T-helper 1 cell treated with Interleukin-12 subunit alpha and Interleukin-12 subunit beta and Interleukin-4 antibody, amounts not matched to agents 30 μg/mL and 1 μg/mL, for 36 hours (primary cell): ENCODE measurements around the gene DENND1B.

Experiments
- H3K27ac Mint-ChIP-seq: one replicate; pipeline ENCODE4 v1.8.0; 2021; ENCODE audit warnings: mild to moderate bottlenecking, mixed read lengths
- H3K27me3 Mint-ChIP-seq: one replicate; pipeline ENCODE4 v1.8.0; 2021; ENCODE audit warnings: low read depth, mixed read lengths
- H3K36me3 Mint-ChIP-seq: one replicate; pipeline ENCODE4 v1.8.0; 2021; ENCODE audit warnings: low read depth, mixed read lengths
- H3K4me1 Mint-ChIP-seq: one replicate; pipeline ENCODE4 v1.8.0; 2021; ENCODE audit warnings: low read depth, mixed read lengths
- H3K4me3 Mint-ChIP-seq: one replicate; pipeline ENCODE4 v1.8.0; 2021; ENCODE audit warnings: mild to moderate bottlenecking, moderate library complexity, mixed read lengths
- H3K9me3 Mint-ChIP-seq: one replicate; pipeline ENCODE4 v1.8.0; 2021; ENCODE audit warnings: mixed read lengths

The DENND1B gene, protein sequence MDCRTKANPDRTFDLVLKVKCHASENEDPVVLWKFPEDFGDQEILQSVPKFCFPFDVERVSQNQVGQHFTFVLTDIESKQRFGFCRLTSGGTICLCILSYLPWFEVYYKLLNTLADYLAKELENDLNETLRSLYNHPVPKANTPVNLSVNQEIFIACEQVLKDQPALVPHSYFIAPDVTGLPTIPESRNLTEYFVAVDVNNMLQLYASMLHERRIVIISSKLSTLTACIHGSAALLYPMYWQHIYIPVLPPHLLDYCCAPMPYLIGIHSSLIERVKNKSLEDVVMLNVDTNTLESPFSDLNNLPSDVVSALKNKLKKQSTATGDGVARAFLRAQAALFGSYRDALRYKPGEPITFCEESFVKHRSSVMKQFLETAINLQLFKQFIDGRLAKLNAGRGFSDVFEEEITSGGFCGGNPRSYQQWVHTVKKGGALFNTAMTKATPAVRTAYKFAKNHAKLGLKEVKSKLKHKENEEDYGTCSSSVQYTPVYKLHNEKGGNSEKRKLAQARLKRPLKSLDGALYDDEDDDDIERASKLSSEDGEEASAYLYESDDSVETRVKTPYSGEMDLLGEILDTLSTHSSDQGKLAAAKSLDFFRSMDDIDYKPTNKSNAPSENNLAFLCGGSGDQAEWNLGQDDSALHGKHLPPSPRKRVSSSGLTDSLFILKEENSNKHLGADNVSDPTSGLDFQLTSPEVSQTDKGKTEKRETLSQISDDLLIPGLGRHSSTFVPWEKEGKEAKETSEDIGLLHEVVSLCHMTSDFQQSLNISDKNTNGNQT

GRCh38 chr1:197775282-197776262 is at the start of gene DENND1B:
Gene DENND1B, minus strand, starts transcription at chr1:197775480. Its CDS starts 325 bp downstream, at chr1:197775155.
- H3K4me1 Mint-ChIP-seq, result peaks cover 64% of the 10 kb centered on the region
- H3K36me3 Mint-ChIP-seq, result peaks cover 11% of the 10 kb centered on the region
- H3K27ac Mint-ChIP-seq, result peak within 1 kb of the TSS; percentile 99
- no peaks in the 10 kb centered on the region for H3K27me3 Mint-ChIP-seq
- H3K4me3 Mint-ChIP-seq, result peak within 1 kb of the TSS; percentile 96
- H3K9me3 Mint-ChIP-seq, result no peaks in the 10 kb centered on the region

- Mint-ChIP-seq H3K27ac (no peak overlapping the region), H3K9me3 (no peaks in the 10 kb centered on the region), H3K4me3 (no peak overlapping the region), H3K4me1 (no peaks in the 10 kb centered on the region), H3K36me3 (no peaks in the 10 kb centered on the region), H3K27me3 (no peaks in the 10 kb centered on the region)
These were observed 39.0 kb upstream of the DENND1B start for GRCh38 chr1:197814306-197814705.

DNA sequence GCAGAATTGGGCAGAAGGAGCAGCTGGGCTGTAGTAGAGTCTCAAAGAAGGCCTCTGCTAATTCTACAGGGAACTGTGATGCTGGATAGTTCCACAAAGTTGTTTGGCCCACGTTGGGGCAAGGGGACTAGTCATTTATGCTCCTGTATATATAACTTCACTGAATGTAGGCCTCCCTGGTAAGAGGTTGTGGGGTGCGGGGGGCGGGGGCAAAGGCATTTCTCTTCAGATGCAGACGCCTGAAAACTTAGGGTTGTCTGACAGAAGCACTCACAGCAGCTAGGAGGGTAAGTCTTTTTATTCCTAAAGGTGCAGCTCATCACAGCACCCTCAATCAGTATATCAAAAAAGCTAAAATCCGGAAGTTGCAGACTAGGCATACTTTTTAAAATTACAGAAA is 38.5 kb upstream of the DENND1B start:
- no peaks in the 10 kb centered on the region for H3K9me3 Mint-ChIP-seq
- H3K36me3 Mint-ChIP-seq, result no peaks in the 10 kb centered on the region
- H3K4me1 Mint-ChIP-seq, result no peaks in the 10 kb centered on the region
- H3K27me3 Mint-ChIP-seq, result no peaks in the 10 kb centered on the region
- no peak overlapping the region for H3K27ac Mint-ChIP-seq
- H3K4me3 Mint-ChIP-seq, result no peak overlapping the region

GRCh38 chr1:197811769-197812168 is 36.5 kb upstream of the DENND1B start:
- Mint-ChIP-seq H3K36me3 (no peaks in the 10 kb centered on the region), H3K4me1 (no peaks in the 10 kb centered on the region), H3K4me3 (no peak overlapping the region), H3K9me3 (no peaks in the 10 kb centered on the region), H3K27ac (no peak overlapping the region), H3K27me3 (peaks cover 4% of the 10 kb centered on the region)

DNA sequence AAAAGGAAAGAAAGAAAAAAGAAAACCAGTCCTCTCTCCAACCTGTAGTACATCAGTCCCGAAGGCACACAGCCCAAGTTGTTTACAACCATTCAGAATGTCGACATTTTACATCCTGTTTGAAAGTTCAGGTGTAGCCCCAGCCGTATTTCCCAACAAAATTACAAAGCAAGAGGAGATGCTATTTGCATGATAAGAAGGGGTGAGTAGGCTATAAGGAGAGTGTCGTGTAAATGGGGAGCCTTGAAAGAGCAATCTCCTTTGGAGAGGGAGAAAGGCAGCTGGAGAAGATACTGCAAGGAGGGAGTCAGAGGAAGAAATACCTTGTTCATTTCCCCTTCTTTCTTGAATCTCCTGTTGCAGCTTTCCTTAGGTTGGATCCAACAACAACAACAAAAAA is 35.5 kb upstream of the DENND1B start:
- Mint-ChIP-seq H3K9me3 (no peaks in the 10 kb centered on the region), H3K4me1 (no peaks in the 10 kb centered on the region), H3K36me3 (no peaks in the 10 kb centered on the region), H3K4me3 (no peak overlapping the region), H3K27me3 (peaks cover 4% of the 10 kb centered on the region), H3K27ac (no peak overlapping the region)

DNA sequence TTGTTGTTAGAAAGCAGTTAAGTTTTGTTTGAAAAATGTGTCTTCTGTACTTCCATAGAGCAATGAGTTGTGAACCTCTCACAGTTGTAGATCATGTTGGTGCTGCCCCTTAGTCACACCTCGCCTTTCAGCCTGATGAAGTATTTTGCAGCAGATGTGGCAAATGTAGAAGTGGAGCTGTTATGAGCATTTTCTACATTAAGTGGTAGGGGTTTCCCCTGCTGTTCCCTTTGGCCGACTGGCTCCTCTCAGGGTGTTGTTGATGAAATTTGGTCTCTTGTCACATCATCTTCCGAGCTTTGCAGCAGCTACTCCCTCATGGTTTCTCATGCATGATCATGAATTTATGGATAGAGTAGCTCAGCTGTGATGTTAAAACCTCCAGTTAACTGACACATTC is 33.6 kb upstream of the DENND1B start:
- no peaks in the 10 kb centered on the region for H3K36me3 Mint-ChIP-seq
- no peaks in the 10 kb centered on the region for H3K4me1 Mint-ChIP-seq
- peaks cover 4% of the 10 kb centered on the region for H3K27me3 Mint-ChIP-seq
- no peaks in the 10 kb centered on the region for H3K9me3 Mint-ChIP-seq
- no peak overlapping the region for H3K27ac Mint-ChIP-seq
- H3K4me3 Mint-ChIP-seq, result no peak overlapping the region

- H3K27ac Mint-ChIP-seq, result no peak overlapping the region
- H3K36me3 Mint-ChIP-seq, result no peaks in the 10 kb centered on the region
- no peaks in the 10 kb centered on the region for H3K9me3 Mint-ChIP-seq
- peaks cover 4% of the 10 kb centered on the region for H3K27me3 Mint-ChIP-seq
- no peak overlapping the region for H3K4me3 Mint-ChIP-seq
- H3K4me1 Mint-ChIP-seq, result no peaks in the 10 kb centered on the region
These were observed 32.6 kb upstream of the DENND1B start for GRCh38 chr1:197807739-197808453.

GRCh38 chr1:197807216-197807615 is 31.9 kb upstream of the DENND1B start:
- Mint-ChIP-seq H3K9me3 (no peaks in the 10 kb centered on the region), H3K27ac (no peak overlapping the region), H3K36me3 (no peaks in the 10 kb centered on the region), H3K4me1 (no peaks in the 10 kb centered on the region), H3K4me3 (no peak overlapping the region), H3K27me3 (peaks cover 4% of the 10 kb centered on the region)

DNA sequence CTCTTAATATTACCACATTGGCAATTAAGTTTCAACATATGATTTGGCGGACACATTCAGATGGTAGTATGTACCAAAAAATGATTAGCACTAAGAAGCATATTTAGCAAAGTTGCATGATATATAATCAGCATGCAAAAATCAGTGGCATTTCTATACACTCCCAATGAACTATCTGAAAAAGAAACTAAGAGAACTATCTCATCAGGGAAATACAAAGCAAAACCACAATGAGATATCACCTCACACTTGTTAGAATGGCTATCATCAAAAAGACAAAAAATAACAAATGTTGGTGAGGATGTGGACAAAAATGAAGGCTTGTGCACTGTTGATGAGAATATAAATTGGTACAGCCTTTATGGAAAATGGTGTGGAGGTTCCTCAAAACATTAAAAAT is 31.4 kb upstream of the DENND1B start:
- H3K27ac Mint-ChIP-seq, result no peak overlapping the region
- H3K4me1 Mint-ChIP-seq, result no peaks in the 10 kb centered on the region
- H3K9me3 Mint-ChIP-seq, result peaks cover 4% of the 10 kb centered on the region
- H3K36me3 Mint-ChIP-seq, result peaks cover 2% of the 10 kb centered on the region
- peaks cover 4% of the 10 kb centered on the region for H3K27me3 Mint-ChIP-seq
- no peak overlapping the region for H3K4me3 Mint-ChIP-seq

DNA sequence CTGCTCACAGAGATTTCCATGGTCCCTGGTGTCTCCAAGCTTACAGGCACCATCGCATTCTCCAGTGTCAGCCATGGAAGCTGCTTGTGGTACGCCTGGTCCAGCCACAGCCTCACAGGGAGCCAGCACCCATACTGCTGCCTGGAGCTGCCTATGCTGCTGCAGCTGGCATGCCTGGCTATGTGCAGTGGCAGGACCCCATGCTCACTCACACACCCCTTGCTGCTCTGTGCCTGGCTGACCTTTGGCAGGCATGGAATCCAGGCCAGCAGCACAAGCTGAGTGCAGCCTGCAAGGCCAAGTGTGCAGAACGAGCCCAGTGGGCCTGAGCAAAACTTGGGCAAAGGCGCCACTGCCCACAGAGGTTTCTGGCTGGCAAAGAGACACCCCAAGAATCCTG is 26.4 kb upstream of the DENND1B start:
- no peak overlapping the region for H3K27ac Mint-ChIP-seq
- no peaks in the 10 kb centered on the region for H3K4me1 Mint-ChIP-seq
- H3K27me3 Mint-ChIP-seq, result no peaks in the 10 kb centered on the region
- H3K9me3 Mint-ChIP-seq, result peaks cover 33% of the 10 kb centered on the region
- no peak overlapping the region for H3K4me3 Mint-ChIP-seq
- H3K36me3 Mint-ChIP-seq, result peaks cover 10% of the 10 kb centered on the region

DNA sequence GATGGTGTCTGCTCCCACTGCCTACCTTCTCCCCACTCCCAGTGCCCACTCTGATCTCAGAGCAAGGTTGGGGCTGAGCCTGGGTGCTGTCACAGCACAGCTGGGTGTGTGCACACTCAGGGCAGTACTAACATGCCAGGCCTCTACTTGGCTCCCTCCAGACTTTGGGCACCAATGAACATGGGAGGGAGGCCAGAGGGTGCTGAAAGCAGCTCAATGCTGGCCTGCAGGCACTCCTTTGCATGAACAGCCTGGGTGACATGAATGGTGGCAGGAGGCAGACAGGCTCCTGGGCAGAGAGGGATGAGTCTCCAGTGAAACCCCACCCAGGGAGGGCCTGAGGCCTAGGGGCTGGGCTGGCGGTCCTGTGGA is 25.8 kb upstream of the DENND1B start:
- peaks cover 15% of the 10 kb centered on the region for H3K36me3 Mint-ChIP-seq
- H3K4me3 Mint-ChIP-seq, result no peak overlapping the region
- peaks cover 6% of the 10 kb centered on the region for H3K27me3 Mint-ChIP-seq
- no peaks in the 10 kb centered on the region for H3K4me1 Mint-ChIP-seq
- no peak overlapping the region for H3K27ac Mint-ChIP-seq
- H3K9me3 Mint-ChIP-seq, result peaks cover 39% of the 10 kb centered on the region

GRCh38 chr1:197800379-197801110 is 25.3 kb upstream of the DENND1B start:
- Mint-ChIP-seq H3K9me3 (peaks cover 45% of the 10 kb centered on the region), H3K36me3 (peaks cover 15% of the 10 kb centered on the region), H3K27ac (no peak overlapping the region), H3K4me1 (no peaks in the 10 kb centered on the region), H3K27me3 (peaks cover 11% of the 10 kb centered on the region), H3K4me3 (no peak overlapping the region)

DNA sequence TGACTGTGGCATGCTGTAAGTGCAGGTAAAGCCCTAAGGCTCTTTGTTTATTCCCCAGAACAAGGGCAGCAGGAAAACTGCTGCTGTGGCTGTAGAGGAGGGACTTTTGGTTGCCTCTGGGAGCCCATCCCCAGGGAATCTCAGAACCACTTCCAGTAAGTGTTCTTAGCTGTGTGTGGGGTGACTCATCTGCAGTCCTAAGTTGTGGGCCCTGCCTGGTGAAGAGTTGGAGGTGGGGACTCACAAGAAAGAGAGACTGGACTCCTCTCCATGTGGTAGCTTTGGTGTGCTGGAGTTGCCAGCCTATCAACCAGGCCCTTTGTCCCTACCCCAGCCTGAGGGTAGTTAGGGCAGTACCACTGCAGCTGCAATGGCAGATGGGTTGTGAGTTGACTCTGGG is 24.0 kb upstream of the DENND1B start:
- no peak overlapping the region for H3K27ac Mint-ChIP-seq
- no peaks in the 10 kb centered on the region for H3K4me1 Mint-ChIP-seq
- H3K27me3 Mint-ChIP-seq, result peaks cover 13% of the 10 kb centered on the region
- no peak overlapping the region for H3K4me3 Mint-ChIP-seq
- peaks cover 52% of the 10 kb centered on the region for H3K9me3 Mint-ChIP-seq
- H3K36me3 Mint-ChIP-seq, result peaks cover 15% of the 10 kb centered on the region
